Hematopoietic multipotent progenitor cell (in vitro differentiated cells): ENCODE measurements around the gene CDK14. TPM values are rescaled to one million over a fixed set of nuclear protein-coding genes. Genes with fewer than 3 reads are reported as not detected.

Experiments used
- DNase-seq, 3 donors: peaks; one replicate each; pipeline ENCODE4 v3.0.0-alpha.2; 2011 to 2015; ENCODE audit warnings: low read depth in 2 of 3, low spot score in 2 of 3
- total RNA-seq: library from RNA; depleted of rRNA; stranded (reverse); fragments of >200 nt; gene quantifications from one replicate; pipeline ENCODE4 v1.2.3, GENCODE V29; 2012

The CDK14 gene
- total RNA-seq, 1 donor, result 7.5 TPM

- DNase-seq, result no peak
These were observed 632.9 kb downstream of the CDK14 start for GRCh38 chr7:91228927-91229558.

GRCh38 chr7:91230100-91230499, 634.0 kb downstream of the CDK14 start:
- DNase-seq, result no peak

- no peak for DNase-seq
These were observed 634.4 kb downstream of the CDK14 start for GRCh38 chr7:91230503-91230902.

GRCh38 chr7:91233212-91233611, 637.1 kb downstream of the CDK14 start:
- no peak for DNase-seq

GRCh38 chr7:91235211-91235832, 639.2 kb downstream of the CDK14 start:
- no peak for DNase-seq

GRCh38 chr7:91239171-91239604, 643.1 kb downstream of the CDK14 start:
- DNase-seq, result no peak

GRCh38 chr7:91239772-91240171, 643.7 kb downstream of the CDK14 start:
- no peak for DNase-seq

GRCh38 chr7:91240376-91240941, 644.3 kb downstream of the CDK14 start:
- no peak for DNase-seq

GRCh38 chr7:91242097-91242844, 646.1 kb downstream of the CDK14 start:
- no peak for DNase-seq

- DNase-seq, result no peak
These were observed 647.6 kb downstream of the CDK14 start for GRCh38 chr7:91243591-91244301.

- DNase-seq, result no peak
These were observed 651.4 kb downstream of the CDK14 start for GRCh38 chr7:91247500-91247899.

GRCh38 chr7:91248996-91249395, 652.9 kb downstream of the CDK14 start:
- no peak for DNase-seq

- no peak for DNase-seq
These were observed 653.5 kb downstream of the CDK14 start for GRCh38 chr7:91249506-91250233.

- no peak for DNase-seq
These were observed 654.6 kb downstream of the CDK14 start for GRCh38 chr7:91250706-91251105.

GRCh38 chr7:91251877-91252276, 655.8 kb downstream of the CDK14 start:
- DNase-seq, result no peak

Other genes with a start within 250 kb of the CDK14 start
- 3.8 TPM for gene GTPBP10, start 249.6 kb upstream of the CDK14 start, total RNA-seq
- 11.0 TPM for gene CLDN12, start 192.9 kb upstream of the CDK14 start, total RNA-seq
- not detected for gene PTTG1IP2, start 126.7 kb upstream of the CDK14 start, total RNA-seq